HepG2 (cell line): ENCODE measurements around the gene JPH2.

Experiments used
- CTCF ChIP-seq: sonication (generic); formaldehyde crosslinking; IDR thresholded peaks from 2 replicates; pipeline ENCODE4 v1.5.0; 2020; ENCODE audit warnings: mild to moderate bottlenecking, missing genetic modification reagents, moderate library complexity
- POLR2AphosphoS5 ChIP-seq: IDR thresholded peaks from 2 replicates; pipeline ENCODE4 v1.6.1; 2012; ENCODE audit warnings: low read depth, low read length
- RFX5 ChIP-seq: IDR thresholded peaks from 2 replicates; pipeline ENCODE4 v1.6.1; 2011; ENCODE audit warnings: low read depth, low read length, improper control_type of control experiment

- TF ChIP-seq POLR2AphosphoS5 = no peak
- TF ChIP-seq CTCF (CRISPR knock-in tag) = no peak
- TF ChIP-seq RFX5 = no peak
Measured at GRCh38 chr20:44143936-44144335, 43.1 kb downstream of the JPH2 start.
